Stimulated activated CD8-positive, alpha-beta memory T cell treated with anti-CD3 and anti-CD28 coated beads, Interleukin-4, amount 100 ng/mL, for 1 hour (primary cell): ENCODE data around the gene RASD1.

Experiments used
- DNase-seq, 2 donors: peaks; one replicate each; pipeline ENCODE4 v3.0.0-alpha.2; 2020; ENCODE audit warnings: low read depth in 2 of 2, low spot score in 1 of 2

The RASD1 gene

GRCh38 chr17:17496189-17497064 lies at the start of gene RASD1:
Gene RASD1 (minus strand): TSS chr17:17496395. CDS start chr17:17496181, 214 bp downstream.
- peak; percentile 44 to 59 for DNase-seq

- no peak for DNase-seq
Measured at GRCh38 chr17:17545984-17546383, 49.8 kb upstream of the RASD1 start.

GRCh38 chr17:17545031-17545820 lies 49.0 kb upstream of the RASD1 start:
- DNase-seq: no peak

- no peak for DNase-seq
Measured at GRCh38 chr17:17542906-17543635, 46.9 kb upstream of the RASD1 start.

GRCh38 chr17:17541640-17542001 lies 45.4 kb upstream of the RASD1 start:
- no peak for DNase-seq

- DNase-seq: no peak
Measured at GRCh38 chr17:17540935-17541639, 44.9 kb upstream of the RASD1 start.

- no peak for DNase-seq
Measured at GRCh38 chr17:17540278-17540906, 44.2 kb upstream of the RASD1 start.

- DNase-seq: no peak
Measured at GRCh38 chr17:17539591-17539990, 43.4 kb upstream of the RASD1 start.

- no peak for DNase-seq
Measured at GRCh38 chr17:17538417-17539391, 42.5 kb upstream of the RASD1 start.

GRCh38 chr17:17537311-17538099 lies 41.3 kb upstream of the RASD1 start:
- no peak for DNase-seq

GRCh38 chr17:17536702-17537101 lies 40.5 kb upstream of the RASD1 start:
- no peak for DNase-seq

GRCh38 chr17:17535957-17536356 lies 39.8 kb upstream of the RASD1 start:
- no peak for DNase-seq

GRCh38 chr17:17533901-17534441 lies 37.8 kb upstream of the RASD1 start:
- no peak for DNase-seq

GRCh38 chr17:17532991-17533390 lies 36.8 kb upstream of the RASD1 start:
- DNase-seq: no peak

GRCh38 chr17:17531156-17531555 lies 35.0 kb upstream of the RASD1 start:
- no peak for DNase-seq

GRCh38 chr17:17528696-17529652 lies 32.8 kb upstream of the RASD1 start:
- no peak for DNase-seq

GRCh38 chr17:17527956-17528500 lies 31.8 kb upstream of the RASD1 start:
- DNase-seq: no peak
